Esophagus squamous epithelium (tissue), 4 donors: ENCODE data around the gene LILRA6.
"Not testable (repeated sequence)": the region's sequence is repeated elsewhere in the genome, so short reads cannot be mapped to it uniquely, and the experiment has no call there.

Experiments used
- CTCF ChIP-seq, 6 experiments: fragments of 450-650 bp in 4 of 6; fragments of 200-600 bp in 2 of 6; sonication (generic) in 2 of 6; IDR thresholded peaks; one replicate each; pipeline ENCODE4 v1.5.1; 2016 to 2019; ENCODE audit warnings: antibody characterized with exemption in 6 of 6, mild to moderate bottlenecking in 4 of 6, moderate library complexity in 4 of 6
- POLR2A ChIP-seq, 4 donors: fragments of 450-650 bp; IDR thresholded peaks; one replicate each; pipeline ENCODE4 v1.6.1; 2017; ENCODE audit warnings: antibody characterized with exemption in 4 of 4, mild to moderate bottlenecking in 4 of 4, moderate library complexity in 3 of 4

- TF ChIP-seq CTCF, POLR2A (IDR thresholded peaks at IDR 0.05): not testable (repeated sequence)
Observed at GRCh38 chr19:54223937-54224281, 18.7 kb downstream of the LILRA6 start.
